Thyroid gland (tissue), 4 donors: ENCODE data around the gene IFFO2. TPM values are rescaled to one million over a fixed set of nuclear protein-coding genes. Genes with fewer than 3 reads are reported as not detected.

ENCODE experiments used
- DNase-seq, 2 donors: peaks; one replicate each; pipeline ENCODE4 v3.0.0-alpha.2; 2019
- H3K27ac ChIP-seq, 3 donors: fragments of 200-600 bp; sonication (generic); 1 replicate in 2 of 3; 2 replicates in 1 of 3; pipeline ENCODE4 v1.5.1; 2016 to 2019; ENCODE audit warnings: mild to moderate bottlenecking in 1 of 3, moderate library complexity in 1 of 3
- H3K27me3 ChIP-seq: fragments of 200-600 bp; sonication (generic); one replicate; pipeline ENCODE4 v1.5.1; 2019
- H3K36me3 ChIP-seq, 2 donors: fragments of 200-600 bp; sonication (generic); one replicate each; pipeline ENCODE4 v1.5.1; 2016 to 2019
- H3K4me1 ChIP-seq, 2 donors: fragments of 200-600 bp; sonication (generic); one replicate each; pipeline ENCODE4 v1.5.1; 2017 to 2019
- H3K4me3 ChIP-seq, 3 donors: fragments of 200-600 bp; sonication (generic); replicated peaks in 1 of 3; 1 replicate in 2 of 3; 2 replicates in 1 of 3; pipeline ENCODE4 v1.5.1; 2016; ENCODE audit warnings: mild to moderate bottlenecking in 1 of 3
- H3K9me3 ChIP-seq: fragments of 200-600 bp; sonication (generic); one replicate; pipeline ENCODE4 v1.5.1; 2017
- CTCF ChIP-seq, 6 experiments: fragments of 200-600 bp in 3 of 6; fragments of 450-650 bp in 3 of 6; sonication (generic) in 3 of 6; IDR thresholded peaks; one replicate each; pipeline ENCODE4 v1.5.1; 2016 to 2019; ENCODE audit warnings: antibody characterized with exemption in 6 of 6, mild to moderate bottlenecking in 2 of 6, inconsistent platforms in 1 of 6, moderate library complexity in 1 of 6
- POLR2A ChIP-seq, 2 donors: fragments of 450-650 bp; IDR thresholded peaks; one replicate each; pipeline ENCODE4 v1.6.1; 2017; ENCODE audit warnings: antibody characterized with exemption in 2 of 2, mild to moderate bottlenecking in 2 of 2, moderate library complexity in 1 of 2
- WGBS, 2 donors: methylation state at CpG; one replicate each; pipeline ENCODE4 v1.1.5; 2017; 5-methylcytosine and 5-hydroxymethylcytosine counted together
- intact Hi-C: fragments of 100-400 bp; cut with DNase I; formaldehyde crosslinking; loops from one replicate; pipeline ENCODE4 v1.15.1; 2023
- total RNA-seq, 4 donors: library from RNA; depleted of rRNA; stranded (reverse); fragments of >200 nt; gene quantifications; one replicate each; pipeline ENCODE4 v1.2.3, GENCODE V29; 2016

IFFO2 gene
- total RNA-seq, 4 donors from 2014 or later = 7.2 to 11.3 (median 10.1) TPM

GRCh38 chr1:18942340-18942739 lies 14.1 kb downstream of the IFFO2 start:
- no peaks in the 10 kb centered on the region for H3K27me3 ChIP-seq
- no peaks in the 10 kb centered on the region for H3K36me3 ChIP-seq
- no peak overlapping the region for H3K4me3 ChIP-seq
- peak overlapping the region in 2 of 3 donors; percentile 74 to 82 for H3K27ac ChIP-seq
- intact Hi-C loops = no loop called here
- H3K9me3 ChIP-seq = no peaks in the 10 kb centered on the region
- 86 to 92% methylated on average over 4 of the region's 4 CpGs for WGBS, 2 donors
- TF ChIP-seq CTCF (IDR thresholded peaks at IDR 0.05) (no peak), POLR2A (IDR thresholded peaks at IDR 0.05) (no peak)
- no peak for DNase-seq
- peaks cover 65 to 83% of the 10 kb centered on the region in 2 donors for H3K4me1 ChIP-seq

GRCh38 chr1:18941221-18942141 lies 15.0 kb downstream of the IFFO2 start:
- Histone ChIP-seq H3K27me3 (no peaks in the 10 kb centered on the region), H3K4me1 (peaks cover 56 to 82% of the 10 kb centered on the region in 2 donors), H3K9me3 (no peaks in the 10 kb centered on the region), H3K36me3 (no peaks in the 10 kb centered on the region), H3K4me3 (no peak overlapping the region), H3K27ac (peak overlapping the region; percentile 41 to 82 (median 74))
- TF ChIP-seq CTCF (IDR thresholded peaks at IDR 0.05) (no peak), POLR2A (IDR thresholded peaks at IDR 0.05) (peak in 1 of 2 donors; percentile 54)
- intact Hi-C loops = no loop called here
- WGBS, 2 donors = 37 to 39% methylated on average over 16 to 17 of the region's 18 CpGs
- peak; percentile 44 to 45 for DNase-seq

DNA sequence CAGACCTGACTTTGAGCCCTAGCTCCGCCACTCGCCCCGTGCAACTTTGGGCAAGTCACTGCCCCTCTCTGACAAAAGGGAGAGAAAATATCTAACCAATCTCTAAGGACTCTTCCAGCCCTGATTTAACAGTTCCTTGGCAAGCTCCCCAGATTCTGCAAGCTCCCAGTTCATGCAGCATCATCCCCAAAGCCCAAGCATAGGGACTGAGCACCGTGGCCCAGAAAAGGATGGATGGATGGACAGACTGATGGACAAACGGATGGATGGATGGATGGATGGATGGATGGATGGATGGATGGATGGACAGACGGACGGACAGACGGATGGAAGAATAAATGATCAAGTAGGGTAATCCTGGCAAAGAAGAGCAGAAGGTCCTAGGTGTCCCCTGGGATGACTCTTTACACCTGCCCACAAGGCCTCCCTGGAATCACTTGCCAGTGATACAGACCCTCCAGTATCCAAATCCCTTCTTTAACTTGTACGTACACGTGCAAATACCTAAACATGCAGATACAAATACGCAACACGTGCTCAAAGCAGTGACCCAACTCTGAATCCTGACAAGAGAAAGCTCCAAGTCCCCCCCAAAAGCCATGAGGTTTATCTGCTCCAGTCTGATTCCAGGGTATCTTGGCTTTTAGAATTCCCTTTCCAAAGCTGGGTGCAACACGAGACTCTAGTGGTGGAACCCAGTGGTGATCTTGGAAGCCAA lies 16.0 kb downstream of the IFFO2 start:
- intact Hi-C loops = no loop called here
- Histone ChIP-seq H3K36me3 (no peaks in the 10 kb centered on the region), H3K27ac (peak overlapping the region; percentile 52 to 82 (median 74)), H3K9me3 (no peaks in the 10 kb centered on the region), H3K27me3 (no peaks in the 10 kb centered on the region), H3K4me3 (no peak overlapping the region), H3K4me1 (peaks cover 54 to 82% of the 10 kb centered on the region in 2 donors)
- DNase-seq = no peak
- WGBS, 2 donors = 71 to 82% methylated on average over 13 of the region's 13 CpGs
- no peak for TF ChIP-seq POLR2A (IDR thresholded peaks at IDR 0.05)
- TF ChIP-seq CTCF (IDR thresholded peaks at IDR 0.05) = no peak

DNA sequence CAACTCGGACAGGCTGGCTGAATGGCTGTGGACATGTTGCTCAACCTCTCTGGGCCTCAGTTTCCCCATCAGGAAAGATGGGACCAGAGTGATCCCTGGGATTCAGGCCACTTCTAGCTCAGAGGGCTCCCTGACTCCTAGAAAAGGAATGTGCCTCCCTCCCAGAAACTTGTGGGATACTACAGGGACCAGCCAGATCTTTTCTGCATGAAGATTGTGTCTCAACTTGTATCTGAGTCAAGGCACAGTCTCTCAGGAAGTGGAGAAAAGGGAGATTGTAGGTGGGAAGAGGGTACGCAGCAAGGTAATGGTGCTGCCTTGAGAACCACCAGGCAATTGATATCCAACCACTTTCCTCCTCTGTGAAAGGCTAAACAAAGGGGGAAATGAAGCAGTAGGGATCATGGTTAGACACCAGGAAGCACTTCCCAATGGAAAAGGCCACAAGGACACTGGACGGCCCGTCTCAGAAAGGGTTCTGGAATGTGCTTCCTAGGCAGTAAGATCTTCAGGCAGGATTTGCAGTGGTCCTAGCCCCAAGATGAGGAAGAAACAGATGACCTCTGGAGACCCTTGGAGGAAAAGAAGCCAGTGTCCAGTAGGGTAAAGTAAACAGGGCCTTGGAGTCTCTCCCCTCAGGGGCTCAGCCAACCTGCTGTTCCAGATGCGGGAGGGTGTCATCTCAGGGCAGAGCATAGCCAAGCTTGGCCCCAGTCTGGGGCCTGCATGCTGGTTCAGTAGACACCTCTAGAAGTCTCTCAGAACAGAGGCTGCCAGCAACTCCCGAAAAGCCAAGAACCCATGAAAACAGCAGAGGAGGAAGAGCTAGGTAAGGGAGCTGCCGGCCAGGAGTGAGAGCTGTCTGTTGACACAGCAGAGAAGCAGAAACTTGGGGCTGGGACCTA lies 16.8 kb downstream of the IFFO2 start:
- 54 to 62% methylated on average over 6 to 7 of the region's 7 CpGs for WGBS, 2 donors
- intact Hi-C loops = no loop called here
- no peaks in the 10 kb centered on the region for H3K9me3 ChIP-seq
- DNase-seq = peak; percentile 70 to 74
- H3K36me3 ChIP-seq = no peaks in the 10 kb centered on the region
- no peak overlapping the region for H3K4me3 ChIP-seq
- TF ChIP-seq POLR2A (IDR thresholded peaks at IDR 0.05) = no peak
- TF ChIP-seq CTCF (IDR thresholded peaks at IDR 0.05) = no peak
- peaks cover 46 to 73% of the 10 kb centered on the region in 2 donors for H3K4me1 ChIP-seq
- peak overlapping the region; percentile 52 to 82 (median 74) for H3K27ac ChIP-seq
- H3K27me3 ChIP-seq = no peaks in the 10 kb centered on the region
